DND-41 (cell line): ENCODE measurements around the gene PSME3IP1.

Experiments
- CTCF ChIP-seq: IDR thresholded peaks from 2 replicates; pipeline ENCODE4 v1.5.1; 2012; ENCODE audit warnings: borderline replicate concordance, low read length, moderate library complexity, mild to moderate bottlenecking; ENCODE audit not compliant: poor library complexity, severe bottlenecking; ENCODE audit errors: extremely low read depth
- EZH2 ChIP-seq: IDR thresholded peaks from 3 replicates; pipeline ENCODE4 v1.6.1; 2012; ENCODE audit warnings: borderline replicate concordance, low read depth, mild to moderate bottlenecking, moderate library complexity, low read length, inconsistent platforms; ENCODE audit not compliant: severe bottlenecking

DNA sequence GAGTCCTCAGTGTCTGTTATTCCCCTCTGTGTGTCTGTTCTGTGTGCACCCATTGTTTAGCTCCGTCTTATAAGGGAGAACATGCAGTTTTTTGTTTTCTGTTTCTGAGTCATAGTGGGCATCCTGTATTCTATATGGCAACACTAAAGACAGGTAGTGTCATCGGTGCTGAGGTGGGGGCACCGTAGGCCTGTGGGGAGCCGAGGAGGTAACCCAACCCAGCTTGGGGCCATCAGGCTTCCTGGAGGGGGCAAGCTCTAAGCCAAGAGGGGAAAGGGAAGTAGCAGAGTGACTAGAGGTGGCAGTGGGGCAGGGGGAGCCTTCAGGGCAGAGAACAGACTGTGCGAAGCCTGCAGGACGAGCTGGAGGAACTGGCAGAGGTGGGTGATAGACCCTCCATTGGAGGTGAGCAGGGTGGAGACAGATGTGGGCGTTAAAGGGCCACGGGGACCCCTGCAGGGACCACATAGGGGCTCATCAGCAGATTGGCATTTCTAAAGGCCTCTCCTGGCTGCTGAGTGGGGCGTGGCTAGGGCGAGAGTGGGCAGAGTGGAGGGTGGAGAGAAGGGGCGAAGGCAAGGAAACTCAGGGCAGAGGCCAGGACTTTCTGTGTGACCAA is 57.0 kb downstream of the PSME3IP1 start:
- TF ChIP-seq CTCF: no peak
- no peak for TF ChIP-seq EZH2
